Activated CD8-positive, alpha-beta memory T cell treated with anti-CD3 and anti-CD28 coated beads, Interleukin-2, amount 50 U/mL, for 1 hour (primary cell): ENCODE measurements around the gene SWSAP1.

Source experiments
- DNase-seq: peaks from one replicate; pipeline ENCODE4 v3.0.0-alpha.2; 2020; ENCODE audit errors: extremely low read depth

Gene SWSAP1

GRCh38 chr19:11408591-11408990 lies 34.1 kb downstream of the SWSAP1 start:
- DNase-seq = no peak

- DNase-seq = no peak
Observed at GRCh38 chr19:11410682-11411081, 36.2 kb downstream of the SWSAP1 start.

DNA sequence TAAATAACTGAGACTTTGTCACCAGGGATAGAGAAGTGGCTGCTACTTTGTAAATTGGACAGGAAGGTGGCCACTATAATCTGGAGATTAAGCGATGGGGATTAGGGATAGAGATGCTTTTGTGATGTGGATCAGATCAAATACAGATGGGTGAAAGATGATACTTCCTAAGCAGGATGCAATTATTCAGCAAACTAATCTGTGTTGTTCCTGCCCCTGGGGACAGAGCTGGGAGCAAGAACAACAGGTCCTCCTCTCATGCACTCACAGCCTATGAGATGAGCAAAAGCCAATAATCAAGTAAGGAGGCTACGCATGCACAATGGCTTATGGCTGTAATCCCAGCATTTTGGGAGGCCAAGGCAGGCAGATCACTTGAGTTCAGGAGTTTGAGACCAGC lies 40.1 kb downstream of the SWSAP1 start:
- DNase-seq = no peak

DNA sequence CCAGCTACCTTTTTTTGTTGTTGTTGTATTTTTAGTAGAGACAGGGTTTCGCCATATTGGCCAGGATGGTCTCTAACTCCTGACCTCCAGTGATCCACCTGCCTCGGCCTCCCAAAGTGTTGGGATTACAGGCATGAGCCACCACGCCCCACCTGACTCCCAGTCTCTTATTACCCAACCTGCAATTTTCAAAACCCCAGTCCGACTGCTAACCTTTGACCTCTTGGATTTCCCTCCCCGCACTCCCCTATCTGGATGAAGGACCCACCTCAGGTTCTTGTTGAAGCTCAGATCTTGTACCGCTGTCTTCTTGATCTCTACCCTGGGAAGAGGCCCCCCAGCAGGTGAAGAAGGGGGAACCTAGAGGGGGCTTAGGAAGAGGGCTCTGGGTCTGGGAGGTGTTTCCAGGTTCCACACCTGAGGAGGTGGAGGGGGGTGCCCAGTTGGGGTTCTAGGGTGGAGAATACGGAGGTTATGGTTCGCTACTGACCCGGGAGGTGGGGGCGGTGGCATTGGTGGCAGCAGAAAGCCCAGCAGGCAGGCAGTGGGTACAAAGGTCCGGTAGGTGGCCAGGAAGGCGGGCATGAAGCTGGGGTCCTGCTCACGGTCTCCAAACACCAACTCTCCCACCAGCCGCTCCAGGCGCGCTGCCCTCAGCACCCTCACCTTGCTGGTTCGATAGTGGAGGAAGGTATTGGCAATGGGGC lies 42.0 kb downstream of the SWSAP1 start:
- DNase-seq = no peak

- no peak for DNase-seq
Observed at GRCh38 chr19:11418094-11418548, 43.7 kb downstream of the SWSAP1 start.

DNA sequence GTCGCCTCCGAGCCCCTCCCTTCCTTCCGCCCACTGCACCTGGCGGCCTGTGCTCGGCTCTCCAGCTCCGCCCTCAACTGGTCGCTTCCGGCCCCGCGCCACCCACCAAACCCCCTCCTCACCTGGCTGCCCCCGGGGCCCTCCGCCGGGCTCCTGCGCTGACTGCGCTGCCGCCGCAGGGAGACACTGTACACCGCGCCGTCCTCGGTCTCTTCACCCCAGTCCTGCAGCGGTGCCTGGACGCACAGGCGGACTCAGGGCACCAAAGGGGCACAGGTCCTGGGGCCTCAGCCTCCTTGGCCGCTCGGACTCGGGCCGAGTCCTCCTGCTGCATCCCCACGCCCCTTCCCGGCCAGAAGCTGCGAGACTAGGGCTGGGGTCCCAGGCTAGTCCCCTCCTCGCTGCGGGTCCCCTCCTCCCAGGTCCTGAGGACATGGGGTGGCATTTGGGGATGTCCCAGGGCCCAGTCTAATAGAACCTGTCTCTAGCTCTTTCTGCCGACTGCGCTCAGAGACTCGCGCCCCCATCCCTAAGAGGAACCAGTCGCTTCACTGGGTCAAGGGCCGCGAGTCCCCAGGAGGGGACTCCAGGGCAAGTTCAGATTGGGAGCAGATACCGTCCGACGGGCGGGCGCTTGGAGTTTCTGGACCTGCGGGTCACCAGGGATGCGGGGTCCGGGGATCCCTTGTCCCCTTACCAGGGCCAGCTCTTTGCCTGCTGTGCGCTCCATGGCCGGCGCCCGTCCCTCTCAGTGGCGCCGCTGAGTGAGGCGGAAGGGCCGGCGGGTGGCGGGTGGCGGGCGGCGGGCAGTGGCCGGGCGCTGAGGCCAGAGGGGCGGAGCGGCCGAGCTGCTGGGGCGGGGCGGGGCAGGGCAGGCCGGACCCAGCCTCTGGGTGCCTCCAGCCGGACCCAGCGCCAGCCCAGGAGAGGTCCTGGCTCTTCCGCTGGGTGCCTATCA lies 44.4 kb downstream of the SWSAP1 start, which contains the start of gene RGL3:
Gene RGL3, minus strand, starts transcription at position 766 of the 958 bp plus-strand sequence. Its CDS starts 36 bp downstream, at position 730.
- DNase-seq = no peak

DNA sequence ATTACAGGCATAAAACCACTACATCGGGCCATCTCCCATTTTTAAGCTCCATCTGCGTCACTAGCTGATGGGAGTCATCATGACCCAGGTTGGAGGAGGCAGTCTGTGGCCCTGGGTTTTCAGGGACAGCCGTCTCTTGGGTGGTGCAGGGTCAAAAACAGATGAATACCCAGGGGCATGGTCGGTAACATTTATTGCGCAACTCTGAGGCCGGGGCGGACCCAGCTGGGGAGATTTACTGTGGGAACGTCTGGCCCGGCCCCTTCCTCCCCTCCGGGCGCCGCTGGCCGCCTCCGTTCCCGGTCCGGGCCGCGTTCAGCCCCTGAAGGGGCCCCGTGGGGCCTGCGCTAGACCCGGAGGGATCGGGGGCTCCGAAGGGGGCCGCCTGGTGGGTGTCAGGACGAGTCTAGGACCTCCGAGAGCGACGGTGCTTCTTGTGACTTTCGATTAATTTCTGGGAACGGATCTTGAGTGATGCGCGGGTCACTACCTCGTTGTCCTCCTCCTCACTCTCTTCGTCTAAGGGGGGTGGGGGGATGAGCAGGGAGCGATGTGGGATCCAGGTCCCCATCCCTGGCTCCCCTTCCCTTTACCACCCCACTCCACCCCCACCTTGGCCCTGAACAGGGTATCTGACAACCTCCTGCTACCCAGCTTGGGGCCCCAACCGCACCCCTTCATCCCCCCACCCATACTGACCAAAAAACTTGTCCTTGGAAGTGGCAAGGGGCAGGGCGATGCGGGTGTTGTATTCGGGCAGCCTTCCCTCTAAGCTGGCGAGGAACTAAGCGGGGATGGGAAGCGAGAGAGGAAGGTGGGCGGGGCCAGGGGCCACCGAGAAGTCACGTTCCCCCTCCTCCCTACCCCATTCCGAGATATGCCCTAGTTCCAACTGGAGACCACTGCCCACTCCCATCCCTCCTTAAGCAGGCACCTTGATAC lies 46.2 kb downstream of the SWSAP1 start:
- DNase-seq = no peak

GRCh38 chr19:11421371-11422098 lies 47.1 kb downstream of the SWSAP1 start:
- no peak for DNase-seq

GRCh38 chr19:11422163-11423065 lies 47.9 kb downstream of the SWSAP1 start:
- no peak for DNase-seq

DNA sequence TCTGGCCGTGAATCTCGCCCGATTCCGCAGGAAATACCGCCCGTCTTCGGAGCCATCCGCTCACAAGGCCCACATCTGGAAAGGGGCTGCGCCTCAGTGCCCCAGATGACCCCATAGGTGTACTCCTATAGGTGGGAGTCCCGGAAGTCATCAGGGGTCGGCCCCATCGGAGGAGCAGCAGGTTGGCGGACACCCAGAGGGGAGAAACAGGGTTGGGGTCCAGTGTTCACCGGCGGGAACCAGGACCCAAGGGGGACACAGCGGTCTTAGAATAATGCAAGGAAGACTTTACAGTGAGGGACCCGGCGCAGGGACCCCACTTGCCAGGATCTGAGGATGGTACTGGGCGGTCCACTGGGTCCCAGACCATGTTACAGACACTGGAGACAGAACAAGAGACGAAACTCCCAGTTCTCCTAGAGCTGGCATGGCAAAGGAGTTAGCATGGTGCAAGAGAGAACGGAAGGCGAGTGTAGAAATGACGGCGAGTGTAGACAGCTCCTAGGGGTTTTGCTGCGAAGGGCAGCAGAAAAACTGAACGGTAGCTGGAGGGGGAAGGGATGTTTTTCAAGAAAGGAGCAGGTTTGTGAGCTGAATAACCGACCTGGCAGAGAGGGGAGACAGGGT lies 48.8 kb downstream of the SWSAP1 start:
- no peak for DNase-seq

DNA sequence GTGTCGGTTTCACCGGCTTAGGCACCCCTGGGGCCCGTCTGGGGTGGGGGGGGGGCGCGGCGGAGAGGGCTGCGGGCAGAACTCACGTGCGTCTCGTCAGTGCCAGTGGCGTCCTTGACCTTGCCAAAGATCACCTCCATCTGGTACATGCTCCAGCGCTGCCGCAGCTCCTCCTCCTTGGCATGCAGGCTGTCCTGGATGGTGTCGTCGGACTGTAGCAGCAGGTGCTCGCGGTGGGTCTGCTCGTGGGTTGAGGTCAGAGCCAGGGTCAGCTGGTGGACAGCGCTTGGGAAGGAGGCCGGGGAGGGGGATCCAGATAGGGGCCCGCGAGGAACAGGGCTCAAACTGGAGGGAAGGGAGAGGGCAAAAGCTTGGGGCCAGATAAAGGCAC lies 49.3 kb downstream of the SWSAP1 start:
- no peak for DNase-seq
